ENCODE results near the gene CEP112.

GRCh38 chr17:66167189-66167815 is 24.6 kb downstream of the CEP112 start:
- TF ChIP-seq, protein P1, sequence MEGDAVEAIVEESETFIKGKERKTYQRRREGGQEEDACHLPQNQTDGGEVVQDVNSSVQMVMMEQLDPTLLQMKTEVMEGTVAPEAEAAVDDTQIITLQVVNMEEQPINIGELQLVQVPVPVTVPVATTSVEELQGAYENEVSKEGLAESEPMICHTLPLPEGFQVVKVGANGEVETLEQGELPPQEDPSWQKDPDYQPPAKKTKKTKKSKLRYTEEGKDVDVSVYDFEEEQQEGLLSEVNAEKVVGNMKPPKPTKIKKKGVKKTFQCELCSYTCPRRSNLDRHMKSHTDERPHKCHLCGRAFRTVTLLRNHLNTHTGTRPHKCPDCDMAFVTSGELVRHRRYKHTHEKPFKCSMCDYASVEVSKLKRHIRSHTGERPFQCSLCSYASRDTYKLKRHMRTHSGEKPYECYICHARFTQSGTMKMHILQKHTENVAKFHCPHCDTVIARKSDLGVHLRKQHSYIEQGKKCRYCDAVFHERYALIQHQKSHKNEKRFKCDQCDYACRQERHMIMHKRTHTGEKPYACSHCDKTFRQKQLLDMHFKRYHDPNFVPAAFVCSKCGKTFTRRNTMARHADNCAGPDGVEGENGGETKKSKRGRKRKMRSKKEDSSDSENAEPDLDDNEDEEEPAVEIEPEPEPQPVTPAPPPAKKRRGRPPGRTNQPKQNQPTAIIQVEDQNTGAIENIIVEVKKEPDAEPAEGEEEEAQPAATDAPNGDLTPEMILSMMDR (CRISPR knock-in tag; IDR thresholded peaks at IDR 0.05), result no peak
- TF ChIP-seq, protein P2, sequence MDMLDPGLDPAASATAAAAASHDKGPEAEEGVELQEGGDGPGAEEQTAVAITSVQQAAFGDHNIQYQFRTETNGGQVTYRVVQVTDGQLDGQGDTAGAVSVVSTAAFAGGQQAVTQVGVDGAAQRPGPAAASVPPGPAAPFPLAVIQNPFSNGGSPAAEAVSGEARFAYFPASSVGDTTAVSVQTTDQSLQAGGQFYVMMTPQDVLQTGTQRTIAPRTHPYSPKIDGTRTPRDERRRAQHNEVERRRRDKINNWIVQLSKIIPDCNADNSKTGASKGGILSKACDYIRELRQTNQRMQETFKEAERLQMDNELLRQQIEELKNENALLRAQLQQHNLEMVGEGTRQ (IDR thresholded peaks at IDR 0.05; ENCODE audit: low read depth, low read length), result no peak
- TF ChIP-seq, protein P2 (CRISPR knock-in tag; IDR thresholded peaks at IDR 0.05; ENCODE audit: borderline replicate concordance), result no peak
- no peak for TF ChIP-seq EZH2 (conservative IDR thresholded peaks at IDR 0.05; ENCODE audit: low read depth, low read length)

Data from HepG2 (cell line).